Suprapubic skin (tissue), 4 donors: ENCODE measurements around the gene LRRC46. TPM values are rescaled to one million over a fixed set of nuclear protein-coding genes. Genes with fewer than 3 reads are reported as not detected.

ENCODE experiments used
- DNase-seq, 2 donors: peaks; one replicate each; pipeline ENCODE4 v3.0.0-alpha.2; 2019; ENCODE audit warnings: low spot score in 2 of 2
- H3K27ac ChIP-seq: fragments of 200-600 bp; sonication (generic); one replicate; pipeline ENCODE4 v1.5.1; 2019
- H3K27me3 ChIP-seq: fragments of 200-600 bp; sonication (generic); one replicate; pipeline ENCODE4 v1.5.1; 2019
- H3K36me3 ChIP-seq: fragments of 200-600 bp; sonication (generic); one replicate; pipeline ENCODE4 v1.5.1; 2019
- H3K4me1 ChIP-seq: fragments of 200-600 bp; sonication (generic); one replicate; pipeline ENCODE4 v1.5.1; 2019
- H3K4me3 ChIP-seq: fragments of 200-600 bp; sonication (generic); one replicate; pipeline ENCODE4 v1.5.1; 2019; ENCODE audit warnings: mild to moderate bottlenecking
- H3K9me3 ChIP-seq: fragments of 200-600 bp; sonication (generic); one replicate; pipeline ENCODE4 v1.5.1; 2019
- EP300 ChIP-seq: sonication (generic); formaldehyde crosslinking; IDR thresholded peaks from one replicate; pipeline ENCODE4 v1.6.1; 2017; ENCODE audit warnings: antibody characterized with exemption
- POLR2A ChIP-seq, 2 donors: fragments of 450-650 bp; IDR thresholded peaks; one replicate each; pipeline ENCODE4 v1.6.1; 2017; ENCODE audit warnings: antibody characterized with exemption in 2 of 2, mild to moderate bottlenecking in 2 of 2, moderate library complexity in 2 of 2
- POLR2AphosphoS5 ChIP-seq, 3 donors: sonication (generic); formaldehyde crosslinking; IDR thresholded peaks; one replicate each; pipeline ENCODE4 v1.6.1; 2017; ENCODE audit warnings: antibody characterized with exemption in 3 of 3
- WGBS: methylation state at CpG from one replicate; pipeline ENCODE4 v1.1.5; 2018; 5-methylcytosine and 5-hydroxymethylcytosine counted together
- total RNA-seq, 4 donors: library from RNA; depleted of rRNA; stranded (reverse); fragments of >200 nt; gene quantifications; one replicate each; pipeline ENCODE4 v1.1.0, GENCODE V29; 2016
- TF ChIP-seq, protein P1 (sequence below), 2 donors: fragments of 200-600 bp in 1 of 2; fragments of 450-650 bp in 1 of 2; sonication (generic) in 1 of 2; IDR thresholded peaks; one replicate each; pipeline ENCODE4 v1.5.1; 2016 to 2019; ENCODE audit warnings: antibody characterized with exemption in 2 of 2, mild to moderate bottlenecking in 1 of 2, moderate library complexity in 1 of 2

The LRRC46 gene
- total RNA-seq, 4 donors from 2014 or later, result not detected

GRCh38 chr17:47882695-47883588, 51.5 kb downstream of the LRRC46 start:
- Histone ChIP-seq H3K27me3 (peaks cover 15% of the 10 kb centered on the region), H3K4me1 (peaks cover 44% of the 10 kb centered on the region), H3K9me3 (no peaks in the 10 kb centered on the region), H3K27ac (no peak overlapping the region), H3K36me3 (no peaks in the 10 kb centered on the region), H3K4me3 (peak overlapping the region; percentile 24)
- DNase-seq, result no peak
- 75% methylated on average over 8 of the region's 9 CpGs for WGBS
- TF ChIP-seq POLR2AphosphoS5 (IDR thresholded peaks at IDR 0.05) (no peak), EP300 (no peak), POLR2A (IDR thresholded peaks at IDR 0.05) (no peak)
- TF ChIP-seq, protein P1, sequence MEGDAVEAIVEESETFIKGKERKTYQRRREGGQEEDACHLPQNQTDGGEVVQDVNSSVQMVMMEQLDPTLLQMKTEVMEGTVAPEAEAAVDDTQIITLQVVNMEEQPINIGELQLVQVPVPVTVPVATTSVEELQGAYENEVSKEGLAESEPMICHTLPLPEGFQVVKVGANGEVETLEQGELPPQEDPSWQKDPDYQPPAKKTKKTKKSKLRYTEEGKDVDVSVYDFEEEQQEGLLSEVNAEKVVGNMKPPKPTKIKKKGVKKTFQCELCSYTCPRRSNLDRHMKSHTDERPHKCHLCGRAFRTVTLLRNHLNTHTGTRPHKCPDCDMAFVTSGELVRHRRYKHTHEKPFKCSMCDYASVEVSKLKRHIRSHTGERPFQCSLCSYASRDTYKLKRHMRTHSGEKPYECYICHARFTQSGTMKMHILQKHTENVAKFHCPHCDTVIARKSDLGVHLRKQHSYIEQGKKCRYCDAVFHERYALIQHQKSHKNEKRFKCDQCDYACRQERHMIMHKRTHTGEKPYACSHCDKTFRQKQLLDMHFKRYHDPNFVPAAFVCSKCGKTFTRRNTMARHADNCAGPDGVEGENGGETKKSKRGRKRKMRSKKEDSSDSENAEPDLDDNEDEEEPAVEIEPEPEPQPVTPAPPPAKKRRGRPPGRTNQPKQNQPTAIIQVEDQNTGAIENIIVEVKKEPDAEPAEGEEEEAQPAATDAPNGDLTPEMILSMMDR (IDR thresholded peaks at IDR 0.05), result no peak

DNA sequence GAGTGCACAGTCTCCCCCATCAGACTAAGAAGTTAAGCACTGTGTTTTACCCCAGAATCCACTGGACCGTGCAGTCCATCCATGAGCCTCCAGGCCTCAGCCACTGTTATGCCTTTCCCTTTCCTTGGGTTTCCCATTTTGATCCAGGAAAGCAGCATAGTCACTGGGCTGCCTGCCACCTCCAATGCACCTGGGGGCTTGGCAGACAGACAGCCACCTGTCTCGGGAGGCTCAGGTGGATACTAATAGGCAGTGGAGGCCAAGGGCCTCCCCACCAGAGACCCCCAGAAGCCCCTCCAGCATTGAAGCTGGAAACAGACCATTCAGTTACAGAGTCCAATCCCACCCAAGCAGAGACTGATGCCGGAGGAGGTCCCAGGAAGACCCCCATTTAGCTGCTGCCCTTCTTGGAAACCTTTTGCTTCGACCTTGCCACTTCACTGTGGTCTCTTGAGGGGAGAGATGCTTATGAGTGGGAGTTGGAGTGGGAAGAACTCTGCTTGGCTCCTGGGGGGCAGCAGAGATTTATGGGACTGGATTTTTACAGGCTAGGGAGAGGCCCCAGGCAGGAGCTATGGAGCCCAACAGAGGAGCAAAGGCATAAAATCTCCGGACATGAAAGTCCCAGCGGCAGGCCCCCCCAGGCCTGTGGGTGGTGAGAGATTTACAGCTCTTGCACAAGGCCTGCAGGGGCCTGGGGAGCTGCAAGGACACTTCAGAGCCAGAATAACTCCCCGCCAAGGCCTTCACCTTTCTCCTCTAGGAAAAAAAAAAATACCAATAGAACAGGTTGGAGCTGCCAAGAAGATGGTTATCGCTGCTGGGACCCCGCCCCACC, 52.3 kb downstream of the LRRC46 start:
- TF ChIP-seq POLR2A (IDR thresholded peaks at IDR 0.05), result no peak
- TF ChIP-seq, protein P1 (IDR thresholded peaks at IDR 0.05), result no peak
- TF ChIP-seq POLR2AphosphoS5 (IDR thresholded peaks at IDR 0.05), result no peak
- Histone ChIP-seq H3K4me3 (no peak overlapping the region), H3K36me3 (no peaks in the 10 kb centered on the region), H3K9me3 (no peaks in the 10 kb centered on the region), H3K27me3 (peaks cover 7% of the 10 kb centered on the region), H3K4me1 (peaks cover 44% of the 10 kb centered on the region), H3K27ac (peak overlapping the region; percentile 24)
- no peak for DNase-seq
- 43% methylated on average over 8 of the region's 9 CpGs for WGBS

- no peak for DNase-seq
- Histone ChIP-seq H3K27me3 (peaks cover 4% of the 10 kb centered on the region), H3K4me3 (no peak overlapping the region), H3K4me1 (peaks cover 44% of the 10 kb centered on the region), H3K36me3 (no peaks in the 10 kb centered on the region), H3K9me3 (no peaks in the 10 kb centered on the region), H3K27ac (no peak overlapping the region)
- 24% methylated on average over 4 of the region's 5 CpGs for WGBS
- TF ChIP-seq, protein P1 (IDR thresholded peaks at IDR 0.05), result no peak
- no peak for TF ChIP-seq EP300
- no peak for TF ChIP-seq POLR2AphosphoS5 (IDR thresholded peaks at IDR 0.05)
- no peak for TF ChIP-seq POLR2A (IDR thresholded peaks at IDR 0.05)
Observed at GRCh38 chr17:47884427-47884740, 52.9 kb downstream of the LRRC46 start.

DNA sequence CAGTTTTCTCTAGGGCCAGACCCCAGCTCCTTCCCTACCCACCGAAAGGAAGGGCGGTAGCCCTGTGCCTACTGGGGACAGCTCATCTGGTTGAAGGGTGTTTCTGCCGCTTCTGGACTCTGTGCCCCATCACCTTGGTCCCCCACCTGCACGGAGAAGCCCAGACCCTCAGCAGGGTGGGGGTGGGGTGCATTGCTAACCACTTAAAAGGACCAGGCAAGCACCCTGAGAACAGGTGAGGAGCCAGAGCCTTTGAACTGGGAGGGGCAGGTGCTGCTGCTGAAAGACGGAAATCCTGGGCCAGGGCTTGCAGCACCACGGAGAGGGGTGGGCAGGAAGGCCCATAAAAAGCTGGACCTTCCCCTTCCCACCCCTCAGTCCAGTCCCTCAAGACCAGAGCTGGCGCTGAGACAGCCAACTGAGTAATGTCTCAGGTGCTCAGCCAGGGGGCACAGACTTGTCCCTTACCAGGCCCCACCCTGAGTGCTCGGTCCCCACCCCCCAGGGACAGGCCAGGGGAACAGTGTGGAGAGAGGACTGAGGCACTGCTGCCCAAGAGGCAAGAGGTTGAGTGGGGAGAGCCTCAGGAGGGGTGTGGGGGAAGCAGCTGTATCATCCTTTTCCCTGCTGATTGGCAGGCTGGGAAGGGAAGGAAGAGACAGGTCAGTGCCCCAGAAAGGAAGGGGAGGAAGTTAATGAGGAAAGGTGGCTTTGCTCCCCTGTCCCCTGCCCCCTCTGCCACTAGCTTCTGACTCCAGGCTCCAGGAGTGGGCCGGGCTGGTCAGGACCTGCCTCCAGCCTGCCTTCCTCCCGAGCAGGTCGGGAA, 53.6 kb downstream of the LRRC46 start:
- DNase-seq, result no peak
- 40% methylated on average over 8 of the region's 11 CpGs for WGBS
- Histone ChIP-seq H3K27me3 (peaks cover 2% of the 10 kb centered on the region), H3K4me1 (peaks cover 44% of the 10 kb centered on the region), H3K27ac (no peak overlapping the region), H3K36me3 (no peaks in the 10 kb centered on the region), H3K9me3 (no peaks in the 10 kb centered on the region), H3K4me3 (no peak overlapping the region)
- TF ChIP-seq, protein P1 (IDR thresholded peaks at IDR 0.05), result no peak
- no peak for TF ChIP-seq EP300
- no peak for TF ChIP-seq POLR2AphosphoS5 (IDR thresholded peaks at IDR 0.05)
- TF ChIP-seq POLR2A (IDR thresholded peaks at IDR 0.05), result no peak

Other genes starting within 250 kb of the LRRC46 start
- 100 to 1,000 TPM; 100 to 162 (median 139) TPM for gene KPNB1, start 181.8 kb upstream of the LRRC46 start, total RNA-seq
- 10 to 100 TPM in 1 of 4 donors, 1 to 10 TPM in 3; 4.9 to 10.5 (median 8.4) TPM for gene TBKBP1, start 137.5 kb upstream of the LRRC46 start, total RNA-seq
- gene TBX21, start 98.4 kb upstream of the LRRC46 start, total RNA-seq, result under 1 TPM in 1 of 4 donors, not detected in 3; 0.80 TPM
- gene OSBPL7, start 9.9 kb upstream of the LRRC46 start, total RNA-seq, result 1 to 10 TPM; 1.3 to 2.0 (median 1.6) TPM
- gene MRPL10, start 129 bp upstream of the LRRC46 start, total RNA-seq, result 10 to 100 TPM; 27.7 to 33.8 (median 31.2) TPM
- 10 to 100 TPM; 22.3 to 46.4 (median 34.7) TPM for gene SCRN2, start 9.6 kb downstream of the LRRC46 start, total RNA-seq
- 10 to 100 TPM in 3 of 4 donors, 1 to 10 TPM in 1; 6.6 to 29.3 (median 19.9) TPM for gene SP6, start 19.5 kb downstream of the LRRC46 start, total RNA-seq
- 10 to 100 TPM in 2 of 4 donors, 1 to 10 TPM in 2; 6.9 to 12.7 (median 9.8) TPM for gene SP2, start 64.6 kb downstream of the LRRC46 start, total RNA-seq
- 10 to 100 TPM; 14.6 to 33.6 (median 24.7) TPM for gene PNPO, start 109.9 kb downstream of the LRRC46 start, total RNA-seq
- gene PRR15L, start 126.2 kb downstream of the LRRC46 start, total RNA-seq, result 10 to 100 TPM; 11.4 to 27.1 (median 21.8) TPM
- 100 to 1,000 TPM; 100 to 296 (median 142) TPM for gene CDK5RAP3, start 139.4 kb downstream of the LRRC46 start, total RNA-seq
- gene COPZ2, start 206.1 kb downstream of the LRRC46 start, total RNA-seq, result 10 to 100 TPM in 3 of 4 donors, 1 to 10 TPM in 1; 9.7 to 17.2 (median 12.5) TPM
- 100 to 1,000 TPM in 2 of 4 donors, 10 to 100 TPM in 2; 89.9 to 250 (median 138) TPM for gene NFE2L1, start 216.7 kb downstream of the LRRC46 start, total RNA-seq